ENCODE measurements around the gene OR4E1. TPM values are rescaled to one million over a fixed set of nuclear protein-coding genes. Genes with fewer than 3 reads are reported as not detected.

The OR4E1 gene
- total RNA-seq, 1 experiment from 2014 or later, result not detected

- Histone ChIP-seq H3K27ac (ENCODE audit: low read length) (no peak overlapping the region), H3K4me1 (ENCODE audit: control insufficient read depth, insufficient read depth, low read length) (no peaks in the 10 kb centered on the region), H3K9me3 (ENCODE audit: control insufficient read depth, insufficient read depth, low read depth, low read length) (no peaks in the 10 kb centered on the region), H3K27me3 (ENCODE audit: control insufficient read depth, insufficient read depth, low read length) (peaks cover 2% of the 10 kb centered on the region; the same call in 1 of the 2 replicates), H3K4me3 (ENCODE audit: low read depth in 2 of 2, low read length in 2 of 2) (no peak overlapping the region), H3K36me3 (ENCODE audit: control insufficient read depth, insufficient read depth, low read length) (no peaks in the 10 kb centered on the region)
- BruUV-seq (replicated peaks), result no TSS peak
- in situ Hi-C loops (cut with HindIII; ENCODE audit: low pct_unique_long_range_greater_than_20kb, low sequenced_read_pairs) (no loop called here), intact Hi-C loops (cut with micrococcal nuclease; ENCODE audit: unreplicated experiment) (no loop called here)
- POLR2A ChIA-PET, result no interaction called here
- TF ChIP-seq REST (IDR thresholded peaks at IDR 0.05; ENCODE audit: insufficient read depth in 1 of 2, low read depth in 2 of 2, low read length in 1 of 2) (no peak), SIN3A (IDR thresholded peaks at IDR 0.05; ENCODE audit: borderline replicate concordance, insufficient read depth, low read depth, low read length) (no peak), CTCF (IDR thresholded peaks at IDR 0.05) (no peak), POLR2AphosphoS5 (IDR thresholded peaks at IDR 0.05; ENCODE audit: low read depth, low read length) (no peak), TCF7L2 (IDR thresholded peaks at IDR 0.05; ENCODE audit: low read depth, low read length) (no peak)
- no peak for ATAC-seq
- CTCF ChIA-PET, result no interaction called here
- DNase-seq (ENCODE audit: low read depth, low spot score), result no peak
These were observed 1.5 kb downstream of the OR4E1 start for GRCh38 chr14:21672116-21672515.

GRCh38 chr14:21671371-21671770 lies 2.2 kb downstream of the OR4E1 start:
- Histone ChIP-seq H3K4me1 (ENCODE audit: control insufficient read depth, insufficient read depth, low read length) (no peaks in the 10 kb centered on the region), H3K27me3 (ENCODE audit: control insufficient read depth, insufficient read depth, low read length) (peaks cover 2% of the 10 kb centered on the region; the same call in 1 of the 2 replicates), H3K4me3 (ENCODE audit: low read depth in 2 of 2, low read length in 2 of 2) (no peak overlapping the region), H3K36me3 (ENCODE audit: control insufficient read depth, insufficient read depth, low read length) (no peaks in the 10 kb centered on the region), H3K27ac (ENCODE audit: low read length) (no peak overlapping the region), H3K9me3 (ENCODE audit: control insufficient read depth, insufficient read depth, low read depth, low read length) (no peaks in the 10 kb centered on the region)
- intact Hi-C loops (cut with micrococcal nuclease; ENCODE audit: unreplicated experiment), result no loop called here
- POLR2A ChIA-PET, result no interaction called here
- DNase-seq (ENCODE audit: low read depth, low spot score), result no peak
- TF ChIP-seq REST (IDR thresholded peaks at IDR 0.05; ENCODE audit: insufficient read depth in 1 of 2, low read depth in 2 of 2, low read length in 1 of 2) (no peak), TCF7L2 (IDR thresholded peaks at IDR 0.05; ENCODE audit: low read depth, low read length) (no peak), CTCF (IDR thresholded peaks at IDR 0.05) (no peak), SIN3A (IDR thresholded peaks at IDR 0.05; ENCODE audit: borderline replicate concordance, insufficient read depth, low read depth, low read length) (no peak), POLR2AphosphoS5 (IDR thresholded peaks at IDR 0.05; ENCODE audit: low read depth, low read length) (no peak)
- CTCF ChIA-PET, result no interaction called here
- BruUV-seq (replicated peaks), result no TSS peak
- ATAC-seq, result no peak
- in situ Hi-C loops (cut with HindIII; ENCODE audit: low pct_unique_long_range_greater_than_20kb, low sequenced_read_pairs), result no loop called here

Data from Panc1 (cell line).